Measurements from ENCODE around the gene TSEN15. TPM values are rescaled to one million over a fixed set of nuclear protein-coding genes. Genes with fewer than 3 reads are reported as not detected.

TSEN15 gene
- total and polyA plus RNA-seq, 10 of the 15 experiments (the other 5 are each of a cell fraction or from before 2014, with no cell fraction given) = 21.1 to 136 (median 70.2) TPM

DNA sequence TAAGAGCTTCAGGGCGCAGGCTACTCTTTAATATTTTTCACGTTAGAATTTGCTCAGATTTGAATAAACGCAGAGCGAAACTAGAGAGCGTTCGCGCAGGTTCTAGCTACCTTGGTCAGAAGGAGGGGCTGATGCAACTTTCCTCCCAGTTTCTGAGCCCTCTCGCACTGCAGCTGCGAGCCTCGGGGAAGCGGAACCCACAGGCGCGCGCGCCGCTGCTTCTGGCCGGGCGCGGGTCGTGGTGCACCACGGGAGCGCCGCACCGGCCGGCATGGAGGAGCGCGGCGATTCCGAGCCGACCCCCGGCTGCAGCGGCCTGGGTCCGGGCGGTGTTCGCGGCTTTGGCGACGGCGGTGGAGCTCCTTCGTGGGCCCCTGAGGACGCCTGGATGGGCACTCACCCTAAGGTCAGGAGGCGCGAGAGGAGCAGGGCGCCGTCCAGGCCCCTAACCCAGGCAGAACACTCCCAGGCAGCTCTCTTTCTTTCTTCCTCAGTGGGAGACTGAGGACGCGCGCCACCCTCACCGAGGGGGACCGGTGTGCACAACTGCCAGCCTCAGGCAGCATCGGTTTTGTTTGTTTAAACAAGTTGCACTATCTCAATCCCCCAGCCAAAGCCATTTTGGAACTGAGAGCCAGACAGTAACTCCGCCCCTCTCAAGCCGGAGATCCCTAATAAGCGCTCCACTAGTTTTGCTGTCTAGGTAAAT is at the start of gene TSEN15 (continued):
- TF ChIP-seq DPF2 (IDR thresholded peaks at IDR 0.05) (peak; percentile 77), ZNF207 (IDR thresholded peaks at IDR 0.05; ENCODE audit: borderline replicate concordance) (peak; percentile 97), TBL1XR1 (IDR thresholded peaks at IDR 0.05; ENCODE audit: low read depth, low read length) (peak; percentile 60; the same call in 1 of the 2 replicates), EZH2 (IDR thresholded peaks at IDR 0.05; ENCODE audit: borderline replicate concordance, control insufficient read depth, low read depth, low read length) (no peak), SUZ12 (IDR thresholded peaks at IDR 0.05; ENCODE audit: unreplicated experiment) (no peak), JUNB (IDR thresholded peaks at IDR 0.05) (no peak), CREM (IDR thresholded peaks at IDR 0.05; ENCODE audit: low read depth) (peak; percentile 56), HDAC6 (IDR thresholded peaks at IDR 0.05; ENCODE audit: unreplicated experiment) (peak; percentile 36), PML (IDR thresholded peaks at IDR 0.05; ENCODE audit: low read length) (peak; percentile 83), HDAC2 (IDR thresholded peaks at IDR 0.05) (0 out of 2 replicates have a peak, but pooled peaks have one; percentile 64), HCFC1 (IDR thresholded peaks at IDR 0.05; ENCODE audit: low read length) (peak; percentile 78), STAT3 (IDR thresholded peaks at IDR 0.05; ENCODE audit: low read depth, low read length) (no peak), JUND (IDR thresholded peaks at IDR 0.05; ENCODE audit: low read depth, low read length) (peak; percentile 25; the same call in 1 of the 2 replicates), NFYB (IDR thresholded peaks at IDR 0.05; ENCODE audit: insufficient read depth, low read depth, low read length) (no peak), KLF5 (IDR thresholded peaks at IDR 0.05; ENCODE audit: partially characterized antibody) (peak; percentile 73), NFXL1 (IDR thresholded peaks at IDR 0.05; ENCODE audit: borderline replicate concordance) (peak; percentile 47; the same call in 1 of the 2 replicates), MYC (IDR thresholded peaks at IDR 0.05; ENCODE audit: insufficient read depth, insufficient read length, insufficient replicate concordance, low read length, severe bottlenecking) (peak; percentile 83), CBX5 (IDR thresholded peaks at IDR 0.05; ENCODE audit: low read depth) (peak; percentile 74; the same call in 1 of the 2 replicates), RBBP5 (conservative IDR thresholded peaks at IDR 0.05) (peak; percentile 91; the same call in 1 of the 2 replicates), MXI1 (IDR thresholded peaks at IDR 0.05; ENCODE audit: low read depth, low read length) (peak; percentile 91), POLR2AphosphoS2 (IDR thresholded peaks at IDR 0.05; ENCODE audit: low read depth, low read length) (no peak)
- TF ChIP-seq, protein P1, sequence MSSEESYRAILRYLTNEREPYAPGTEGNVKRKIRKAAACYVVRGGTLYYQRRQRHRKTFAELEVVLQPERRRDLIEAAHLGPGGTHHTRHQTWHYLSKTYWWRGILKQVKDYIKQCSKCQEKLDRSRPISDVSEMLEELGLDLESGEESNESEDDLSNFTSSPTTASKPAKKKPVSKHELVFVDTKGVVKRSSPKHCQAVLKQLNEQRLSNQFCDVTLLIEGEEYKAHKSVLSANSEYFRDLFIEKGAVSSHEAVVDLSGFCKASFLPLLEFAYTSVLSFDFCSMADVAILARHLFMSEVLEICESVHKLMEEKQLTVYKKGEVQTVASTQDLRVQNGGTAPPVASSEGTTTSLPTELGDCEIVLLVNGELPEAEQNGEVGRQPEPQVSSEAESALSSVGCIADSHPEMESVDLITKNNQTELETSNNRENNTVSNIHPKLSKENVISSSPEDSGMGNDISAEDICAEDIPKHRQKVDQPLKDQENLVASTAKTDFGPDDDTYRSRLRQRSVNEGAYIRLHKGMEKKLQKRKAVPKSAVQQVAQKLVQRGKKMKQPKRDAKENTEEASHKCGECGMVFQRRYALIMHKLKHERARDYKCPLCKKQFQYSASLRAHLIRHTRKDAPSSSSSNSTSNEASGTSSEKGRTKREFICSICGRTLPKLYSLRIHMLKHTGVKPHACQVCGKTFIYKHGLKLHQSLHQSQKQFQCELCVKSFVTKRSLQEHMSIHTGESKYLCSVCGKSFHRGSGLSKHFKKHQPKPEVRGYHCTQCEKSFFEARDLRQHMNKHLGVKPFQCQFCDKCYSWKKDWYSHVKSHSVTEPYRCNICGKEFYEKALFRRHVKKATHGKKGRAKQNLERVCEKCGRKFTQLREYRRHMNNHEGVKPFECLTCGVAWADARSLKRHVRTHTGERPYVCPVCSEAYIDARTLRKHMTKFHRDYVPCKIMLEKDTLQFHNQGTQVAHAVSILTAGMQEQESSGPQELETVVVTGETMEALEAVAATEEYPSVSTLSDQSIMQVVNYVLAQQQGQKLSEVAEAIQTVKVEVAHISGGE (CRISPR knock-in tag; IDR thresholded peaks at IDR 0.05) = peak; percentile 95
- TF ChIP-seq, protein P2, sequence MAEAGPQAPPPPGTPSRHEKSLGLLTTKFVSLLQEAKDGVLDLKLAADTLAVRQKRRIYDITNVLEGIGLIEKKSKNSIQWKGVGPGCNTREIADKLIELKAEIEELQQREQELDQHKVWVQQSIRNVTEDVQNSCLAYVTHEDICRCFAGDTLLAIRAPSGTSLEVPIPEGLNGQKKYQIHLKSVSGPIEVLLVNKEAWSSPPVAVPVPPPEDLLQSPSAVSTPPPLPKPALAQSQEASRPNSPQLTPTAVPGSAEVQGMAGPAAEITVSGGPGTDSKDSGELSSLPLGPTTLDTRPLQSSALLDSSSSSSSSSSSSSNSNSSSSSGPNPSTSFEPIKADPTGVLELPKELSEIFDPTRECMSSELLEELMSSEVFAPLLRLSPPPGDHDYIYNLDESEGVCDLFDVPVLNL (IDR thresholded peaks at IDR 0.05; ENCODE audit: low read depth, low read length) = 0 out of 2 replicates have a peak, but pooled peaks have one; percentile 53
